Measurements from ENCODE around the gene GCSAM.

DNA sequence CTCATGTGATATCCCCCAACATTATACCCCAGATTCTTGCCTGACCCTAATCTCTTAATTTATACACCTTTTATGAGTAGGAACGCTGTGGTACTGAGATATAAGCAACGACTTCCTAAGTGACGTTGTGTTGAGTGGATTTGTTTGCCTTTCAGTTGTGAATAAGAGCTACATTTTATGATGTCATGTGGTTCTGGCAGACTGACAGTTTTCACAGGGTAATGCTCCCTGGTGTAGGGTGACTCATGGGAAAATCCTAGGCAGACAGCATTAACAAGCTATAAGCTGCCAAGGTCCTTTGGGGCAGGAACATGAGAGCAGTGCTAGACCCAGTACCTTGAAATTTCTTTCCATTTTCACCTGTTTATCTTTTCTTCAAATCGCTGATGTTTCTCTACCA, 35.7 kb downstream of the GCSAM start:
- no peak for TF ChIP-seq POLR2A (IDR thresholded peaks at IDR 0.05)
- TF ChIP-seq, protein P1, sequence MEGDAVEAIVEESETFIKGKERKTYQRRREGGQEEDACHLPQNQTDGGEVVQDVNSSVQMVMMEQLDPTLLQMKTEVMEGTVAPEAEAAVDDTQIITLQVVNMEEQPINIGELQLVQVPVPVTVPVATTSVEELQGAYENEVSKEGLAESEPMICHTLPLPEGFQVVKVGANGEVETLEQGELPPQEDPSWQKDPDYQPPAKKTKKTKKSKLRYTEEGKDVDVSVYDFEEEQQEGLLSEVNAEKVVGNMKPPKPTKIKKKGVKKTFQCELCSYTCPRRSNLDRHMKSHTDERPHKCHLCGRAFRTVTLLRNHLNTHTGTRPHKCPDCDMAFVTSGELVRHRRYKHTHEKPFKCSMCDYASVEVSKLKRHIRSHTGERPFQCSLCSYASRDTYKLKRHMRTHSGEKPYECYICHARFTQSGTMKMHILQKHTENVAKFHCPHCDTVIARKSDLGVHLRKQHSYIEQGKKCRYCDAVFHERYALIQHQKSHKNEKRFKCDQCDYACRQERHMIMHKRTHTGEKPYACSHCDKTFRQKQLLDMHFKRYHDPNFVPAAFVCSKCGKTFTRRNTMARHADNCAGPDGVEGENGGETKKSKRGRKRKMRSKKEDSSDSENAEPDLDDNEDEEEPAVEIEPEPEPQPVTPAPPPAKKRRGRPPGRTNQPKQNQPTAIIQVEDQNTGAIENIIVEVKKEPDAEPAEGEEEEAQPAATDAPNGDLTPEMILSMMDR (IDR thresholded peaks at IDR 0.05): no peak
- TF ChIP-seq POLR2AphosphoS5 (IDR thresholded peaks at IDR 0.05): no peak

Data from upper lobe of left lung (tissue), 4 donors.